Liver (tissue), 9 donors: ENCODE data around the gene TOB1. TPM values are rescaled to one million over a fixed set of nuclear protein-coding genes. Genes with fewer than 3 reads are reported as not detected.

Experiments used
- DNase-seq: peaks from one replicate; pipeline ENCODE4 v3.0.0-alpha.2; 2017; ENCODE audit warnings: low spot score
- H3K27ac ChIP-seq, 2 donors: one replicate each; pipeline ENCODE4 v1.7.0; 2013; ENCODE audit warnings: inconsistent platforms in 2 of 2, low read length in 2 of 2, control low read depth in 1 of 2, low read depth in 1 of 2, mild to moderate bottlenecking in 1 of 2
- H3K27me3 ChIP-seq, 4 donors: one replicate each; pipeline versions ENCODE4 v1.6.1 to v1.7.0; 2013; ENCODE audit warnings: low read length in 3 of 4, inconsistent platforms in 1 of 4, mild to moderate bottlenecking in 1 of 4, moderate library complexity in 1 of 4; ENCODE audit not compliant: control insufficient read depth in 4 of 4, insufficient read depth in 4 of 4
- H3K36me3 ChIP-seq, 4 donors: one replicate each; pipeline versions ENCODE4 v1.6.1 to v1.7.0; 2013; ENCODE audit warnings: low read length in 3 of 4, mild to moderate bottlenecking in 3 of 4, low read depth in 1 of 4, moderate library complexity in 1 of 4; ENCODE audit not compliant: control insufficient read depth in 4 of 4, insufficient read depth in 3 of 4
- H3K4me1 ChIP-seq, 4 donors: one replicate each; pipeline versions ENCODE4 v1.6.1 to v1.7.0; 2013; ENCODE audit warnings: low read length in 3 of 4, mild to moderate bottlenecking in 3 of 4, moderate library complexity in 1 of 4; ENCODE audit not compliant: control insufficient read depth in 4 of 4, insufficient read depth in 4 of 4
- H3K4me3 ChIP-seq, 3 donors: one replicate each; pipeline versions ENCODE4 v1.6.1 to v1.7.0; 2013; ENCODE audit warnings: low read length in 3 of 3, control low read depth in 1 of 3, low read depth in 1 of 3, mild to moderate bottlenecking in 1 of 3
- H3K9ac ChIP-seq, 2 donors: one replicate each; pipeline ENCODE4 v1.7.0; 2013; ENCODE audit warnings: low read length in 2 of 2, mild to moderate bottlenecking in 2 of 2, moderate library complexity in 2 of 2, control low read depth in 1 of 2, low read depth in 1 of 2
- H3K9me3 ChIP-seq, 4 donors: one replicate each; pipeline versions ENCODE4 v1.6.1 to v1.7.0; 2013; ENCODE audit warnings: low read length in 3 of 4; ENCODE audit not compliant: control insufficient read depth in 4 of 4
- ATF3 ChIP-seq: IDR thresholded peaks from 2 replicates; pipeline ENCODE4 v1.6.1; 2016; ENCODE audit warnings: antibody characterized with exemption
- EGR1 ChIP-seq, 2 donors: IDR thresholded peaks; 2 replicates each; pipeline ENCODE4 v1.6.1; 2016 to 2018; ENCODE audit warnings: antibody characterized with exemption in 2 of 2, low read depth in 2 of 2
- FOXA1 ChIP-seq: IDR thresholded peaks from 2 replicates; pipeline ENCODE4 v1.6.1; 2016; ENCODE audit warnings: antibody characterized with exemption
- FOXA2 ChIP-seq: IDR thresholded peaks from 2 replicates; pipeline ENCODE4 v1.6.1; 2016; ENCODE audit warnings: antibody characterized with exemption
- GABPA ChIP-seq, 2 donors: IDR thresholded peaks in 1 of 2; conservative IDR thresholded peaks in 1 of 2; 2 replicates each; pipeline ENCODE4 v1.6.1; 2016; ENCODE audit warnings: antibody characterized with exemption in 2 of 2, mild to moderate bottlenecking in 1 of 2, moderate library complexity in 1 of 2
- HNF4A ChIP-seq, 2 donors: conservative IDR thresholded peaks; 2 replicates each; pipeline ENCODE4 v1.6.1; 2016; ENCODE audit warnings: antibody characterized with exemption in 2 of 2, mild to moderate bottlenecking in 2 of 2
- HNF4G ChIP-seq: IDR thresholded peaks from 2 replicates; pipeline ENCODE4 v1.6.1; 2016; ENCODE audit warnings: antibody characterized with exemption
- JUND ChIP-seq, 2 donors: IDR thresholded peaks; 2 replicates each; pipeline ENCODE4 v1.6.1; 2016; ENCODE audit warnings: antibody characterized with exemption in 2 of 2
- NR2F2 ChIP-seq: IDR thresholded peaks from 2 replicates; pipeline ENCODE4 v1.6.1; 2016; ENCODE audit warnings: antibody characterized with exemption
- RAD21 ChIP-seq, 2 donors: IDR thresholded peaks; 2 replicates each; pipeline ENCODE4 v1.6.1; 2016; ENCODE audit warnings: antibody characterized with exemption in 2 of 2, mild to moderate bottlenecking in 2 of 2
- REST ChIP-seq: IDR thresholded peaks from 2 replicates; pipeline ENCODE4 v1.6.1; 2016; ENCODE audit warnings: antibody characterized with exemption, mild to moderate bottlenecking
- RXRA ChIP-seq, 2 donors: IDR thresholded peaks; 2 replicates each; pipeline ENCODE4 v1.6.1; 2017 to 2018; ENCODE audit warnings: antibody characterized with exemption in 2 of 2, mild to moderate bottlenecking in 1 of 2
- SP1 ChIP-seq: IDR thresholded peaks from 2 replicates; pipeline ENCODE4 v1.6.1; 2018; ENCODE audit warnings: antibody characterized with exemption, mild to moderate bottlenecking
- TAF1 ChIP-seq: conservative IDR thresholded peaks from 2 replicates; pipeline ENCODE4 v1.6.1; 2016; ENCODE audit warnings: antibody characterized with exemption, mild to moderate bottlenecking
- YY1 ChIP-seq: IDR thresholded peaks from 2 replicates; pipeline ENCODE4 v1.6.1; 2016; ENCODE audit warnings: antibody characterized with exemption, mild to moderate bottlenecking
- ZBTB33 ChIP-seq: IDR thresholded peaks from 2 replicates; pipeline ENCODE4 v1.6.1; 2016; ENCODE audit warnings: antibody characterized with exemption
- WGBS: extraction: QIAGEN DNeasy Blood & Tissue Kit; methylation state at CpG from one replicate; pipeline ENCODE4 v1.1.7; 2013; 5-methylcytosine and 5-hydroxymethylcytosine counted together
- polyA plus RNA-seq, 2 donors: library from polyadenylated mRNA; stranded (reverse) in 1 of 2; unstranded in 1 of 2; fragments of 200-250 nt in 1 of 2; fragments of >200 nt in 1 of 2; fragmentation: Nextera tagmentation in 1 of 2; extraction: Ambion mirVana in 1 of 2; gene quantifications; one replicate each; pipeline versions ENCODE4 v1.2.1 to v1.2.3, GENCODE V29; 2013 to 2015
- total RNA-seq, 2 donors: library from RNA; depleted of rRNA; stranded (reverse); fragments of >200 nt; gene quantifications; one replicate each; pipeline ENCODE4 v1.2.3, GENCODE V29; 2014
- TF ChIP-seq, protein P1 (sequence below): IDR thresholded peaks from 2 replicates; pipeline ENCODE4 v1.6.1; 2016; ENCODE audit warnings: antibody characterized with exemption
- TF ChIP-seq, protein P2 (sequence below): fragments of 150-350 bp; IDR thresholded peaks from 2 replicates; pipeline ENCODE4 v1.5.1; 2017; ENCODE audit warnings: improper control_type of control experiment, low read depth, low read length; ENCODE audit not compliant: missing input control
- donor health status: healthy.
- donor health status: healthy.
- donor health status: healthy.
- donor health status: healthy.
- donor health status: healthy.

TOB1 gene
- total and polyA plus RNA-seq, 4 donors = 10.2 to 132 (median 37.8) TPM

DNA sequence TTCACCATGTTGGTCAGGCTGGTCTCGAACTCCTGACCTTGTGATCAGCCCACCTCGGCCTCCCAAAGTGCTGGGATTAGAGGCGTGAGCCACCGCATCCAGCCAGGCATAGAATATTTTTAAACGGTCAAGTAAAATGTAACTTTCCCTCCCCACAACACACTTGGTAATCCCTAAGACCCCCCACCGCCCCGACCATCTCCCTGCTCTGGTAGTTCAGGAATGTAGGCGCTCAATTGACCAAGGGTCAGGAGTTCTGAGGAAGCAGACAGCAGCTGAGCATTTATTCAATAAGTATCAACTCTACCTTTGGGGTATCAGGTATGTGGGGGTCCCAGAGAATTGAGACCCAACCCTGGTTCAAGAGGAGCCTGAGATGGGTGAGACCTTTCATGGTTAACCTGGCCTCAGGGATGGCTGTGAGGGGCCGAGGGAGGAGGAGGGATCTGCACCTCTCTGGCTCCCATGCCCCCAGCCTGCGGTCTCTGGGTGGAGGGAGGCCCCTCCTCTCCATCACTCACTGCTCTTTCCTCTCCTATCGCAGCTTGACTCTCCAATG, 48.4 kb upstream of the TOB1 start:
- no peaks in the 10 kb centered on the region for H3K36me3 ChIP-seq
- peak overlapping the region; percentile 63 to 82 for H3K27ac ChIP-seq
- TF ChIP-seq SP1 = no peak
- TF ChIP-seq HNF4A (conservative IDR thresholded peaks at IDR 0.05) = no peak
- TF ChIP-seq ZBTB33 = no peak
- no peak for TF ChIP-seq GABPA (IDR thresholded peaks at IDR 0.05 in 1 of 2, conservative IDR thresholded peaks at IDR 0.05 in 1 of 2)
- no peak for TF ChIP-seq FOXA2
- no peak for TF ChIP-seq RXRA (IDR thresholded peaks at IDR 0.05)
- no peak for TF ChIP-seq JUND (IDR thresholded peaks at IDR 0.05)
- no peak for TF ChIP-seq YY1
- no peak for TF ChIP-seq NR2F2
- TF ChIP-seq EGR1 (IDR thresholded peaks at IDR 0.05; ENCODE audit: low read depth in 2 of 2) = no peak
- TF ChIP-seq, protein P1, sequence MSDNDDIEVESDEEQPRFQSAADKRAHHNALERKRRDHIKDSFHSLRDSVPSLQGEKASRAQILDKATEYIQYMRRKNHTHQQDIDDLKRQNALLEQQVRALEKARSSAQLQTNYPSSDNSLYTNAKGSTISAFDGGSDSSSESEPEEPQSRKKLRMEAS = no peak
- TF ChIP-seq REST = no peak
- TF ChIP-seq, protein P2, sequence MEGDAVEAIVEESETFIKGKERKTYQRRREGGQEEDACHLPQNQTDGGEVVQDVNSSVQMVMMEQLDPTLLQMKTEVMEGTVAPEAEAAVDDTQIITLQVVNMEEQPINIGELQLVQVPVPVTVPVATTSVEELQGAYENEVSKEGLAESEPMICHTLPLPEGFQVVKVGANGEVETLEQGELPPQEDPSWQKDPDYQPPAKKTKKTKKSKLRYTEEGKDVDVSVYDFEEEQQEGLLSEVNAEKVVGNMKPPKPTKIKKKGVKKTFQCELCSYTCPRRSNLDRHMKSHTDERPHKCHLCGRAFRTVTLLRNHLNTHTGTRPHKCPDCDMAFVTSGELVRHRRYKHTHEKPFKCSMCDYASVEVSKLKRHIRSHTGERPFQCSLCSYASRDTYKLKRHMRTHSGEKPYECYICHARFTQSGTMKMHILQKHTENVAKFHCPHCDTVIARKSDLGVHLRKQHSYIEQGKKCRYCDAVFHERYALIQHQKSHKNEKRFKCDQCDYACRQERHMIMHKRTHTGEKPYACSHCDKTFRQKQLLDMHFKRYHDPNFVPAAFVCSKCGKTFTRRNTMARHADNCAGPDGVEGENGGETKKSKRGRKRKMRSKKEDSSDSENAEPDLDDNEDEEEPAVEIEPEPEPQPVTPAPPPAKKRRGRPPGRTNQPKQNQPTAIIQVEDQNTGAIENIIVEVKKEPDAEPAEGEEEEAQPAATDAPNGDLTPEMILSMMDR = no peak
- TF ChIP-seq RAD21 (IDR thresholded peaks at IDR 0.05) = no peak
- TF ChIP-seq TAF1 = no peak
- no peak for TF ChIP-seq HNF4G
- no peak for TF ChIP-seq FOXA1
- no peak for TF ChIP-seq ATF3
- WGBS = 79% methylated on average over 11 of the region's 11 CpGs
- DNase-seq = no peak
- peaks cover 16 to 64% (median 44%) of the 10 kb centered on the region in 4 donors for H3K4me1 ChIP-seq
- H3K27me3 ChIP-seq = no peaks in the 10 kb centered on the region
- no peaks in the 10 kb centered on the region for H3K9me3 ChIP-seq
- peak overlapping the region in 1 of 3 donors; percentile 2 for H3K4me3 ChIP-seq
- peak overlapping the region in 1 of 2 donors; percentile 53 for H3K9ac ChIP-seq
